CD4-positive, alpha-beta T cell (primary cell): ENCODE data around the gene NAT9. TPM values are rescaled to one million over a fixed set of nuclear protein-coding genes. Genes with fewer than 3 reads are reported as not detected.
A peak's percentile ranks its signal among the peaks of the same experiment; 100 is the strongest.

Source experiments
- ATAC-seq: fragments of 200-7000 bp; cut with Tn5 transposase; one replicate; pipeline ENCODE4 v1.10.0; 2022; ENCODE audit warnings: mild to moderate bottlenecking; ENCODE audit not compliant: poor library complexity
- CTCF ChIA-PET: fragments of 350-600 bp; sonication (Branson Sonifier 250); formaldehyde crosslinking; loops from one replicate; lab custom pipeline; 2021; ENCODE audit warnings: antibody characterized with exemption, inconsistent platforms; lab: Charles Lee
- POLR2A ChIA-PET: fragments of 350-600 bp; sonication (Branson Sonifier 250); formaldehyde crosslinking; loops from one replicate; lab custom pipeline; 2021; ENCODE audit warnings: antibody characterized with exemption, inconsistent platforms; lab: Charles Lee
- DNase-seq, 14 experiments: peaks; one replicate each; pipeline ENCODE4 v3.0.0-alpha.2; 2013 to 2020; ENCODE audit warnings: mixed read lengths in 2 of 14
- H3K27ac ChIP-seq, 2 donors: one replicate each; pipeline versions ENCODE4 v1.5.1 to v1.7.0; 2013; ENCODE audit warnings: low read length in 2 of 2, low read depth in 1 of 2, mild to moderate bottlenecking in 1 of 2
- H3K27me3 ChIP-seq, 2 experiments: 1 replicate in 1 of 2; 2 replicates in 1 of 2; pipeline versions ENCODE4 v1.6.1 to v1.7.0; 2013; ENCODE audit warnings: low read length in 2 of 2, control low read depth in 1 of 2, mild to moderate bottlenecking in 1 of 2, moderate library complexity in 1 of 2; ENCODE audit not compliant: insufficient read depth in 2 of 2, control insufficient read depth in 1 of 2
- H3K36me3 ChIP-seq: one replicate; pipeline ENCODE4 v1.6.1; 2013; ENCODE audit warnings: low read length, control low read depth; ENCODE audit not compliant: insufficient read depth
- H3K4me1 ChIP-seq: one replicate; pipeline ENCODE4 v1.6.1; 2013; ENCODE audit warnings: low read length, control low read depth; ENCODE audit not compliant: insufficient read depth
- H3K4me3 ChIP-seq: one replicate; pipeline ENCODE4 v1.5.1; 2013; ENCODE audit warnings: mild to moderate bottlenecking, low read length, moderate library complexity
- H3K9me3 ChIP-seq, 2 experiments: 1 replicate in 1 of 2; 2 replicates in 1 of 2; pipeline versions ENCODE4 v1.6.1 to v1.7.0; 2013; ENCODE audit warnings: low read length in 2 of 2, mild to moderate bottlenecking in 2 of 2, control low read depth in 1 of 2, moderate library complexity in 1 of 2; ENCODE audit not compliant: control insufficient read depth in 1 of 2, insufficient read depth in 1 of 2
- H3K27ac Mint-ChIP-seq: one replicate; pipeline ENCODE4 v1.8.0; 2020; ENCODE audit warnings: mixed read lengths
- H3K27me3 Mint-ChIP-seq: one replicate; pipeline ENCODE4 v1.8.0; 2021; ENCODE audit warnings: mixed read lengths
- H3K36me3 Mint-ChIP-seq: one replicate; pipeline ENCODE4 v1.8.0; 2021; ENCODE audit warnings: low read depth, mixed read lengths
- H3K4me1 Mint-ChIP-seq: one replicate; pipeline ENCODE4 v1.8.0; 2021; ENCODE audit warnings: low read depth, mixed read lengths
- H3K4me3 Mint-ChIP-seq: one replicate; pipeline ENCODE4 v1.8.0; 2020; ENCODE audit warnings: mild to moderate bottlenecking, mixed read lengths
- H3K9me3 Mint-ChIP-seq: one replicate; pipeline ENCODE4 v1.8.0; 2020; ENCODE audit warnings: mixed read lengths
- CTCF ChIP-seq: fragments of 200-600 bp; IDR thresholded peaks from one replicate; pipeline ENCODE4 v1.8.0; 2022; ENCODE audit warnings: antibody characterized with exemption, mild to moderate bottlenecking
- intact Hi-C, 2 experiments: fragments of 100-400 bp; cut with DNase I in 1 of 2; cut with micrococcal nuclease in 1 of 2; formaldehyde crosslinking; loops; one replicate each; pipeline versions ENCODE4 v1.15.1 to v1.9.0; 2023 to 2025; cut with DNase I, micrococcal nuclease
- total RNA-seq, 174 experiments: library from RNA in 2 of 174; stranded (reverse) in 2 of 174; gene quantifications; one replicate each; pipeline ENCODE4 v1.2.3 and lab custom pipeline; 2021 to 2026

NAT9 gene
- total RNA-seq, 2 experiments from 2014 or later, result 34.6 to 38.2 TPM

- ATAC-seq, result no peak
- no peaks in the 10 kb centered on the region for H3K9me3 Mint-ChIP-seq
- no peak overlapping the region for H3K27ac ChIP-seq
- H3K9me3 ChIP-seq, result no peaks in the 10 kb centered on the region
- H3K27me3 Mint-ChIP-seq, result no peaks in the 10 kb centered on the region
- intact Hi-C loops, result loop anchor here in 1 of 2 experiments (10.0 kb wide), 1 partner anchor 527 kb away; the partner anchor contains the start of gene RPL38
- no peak overlapping the region for H3K4me3 Mint-ChIP-seq
- POLR2A ChIA-PET, result no interaction called here
- H3K4me1 Mint-ChIP-seq, result peaks cover 15% of the 10 kb centered on the region
- H3K36me3 ChIP-seq, result no peaks in the 10 kb centered on the region
- H3K27ac Mint-ChIP-seq, result no peak overlapping the region
- peaks cover 59% of the 10 kb centered on the region for H3K4me1 ChIP-seq
- DNase-seq, result no peak
- TF ChIP-seq CTCF, result no peak
- H3K4me3 ChIP-seq, result no peak overlapping the region
- CTCF ChIA-PET, result interaction anchor here (0.5 kb wide), 1 partner anchor 73 kb away, joined by 3 read pairs; no protein-coding TSS in a partner anchor
- no peaks in the 10 kb centered on the region for H3K36me3 Mint-ChIP-seq
- H3K27me3 ChIP-seq, result no peaks in the 10 kb centered on the region
These were observed 43.9 kb downstream of the NAT9 start for GRCh38 chr17:74732042-74732867.

GRCh38 chr17:74731347-74731605 lies 44.9 kb downstream of the NAT9 start:
- POLR2A ChIA-PET, result no interaction called here
- Histone ChIP-seq H3K36me3 (no peaks in the 10 kb centered on the region), H3K27ac (no peak overlapping the region), H3K4me3 (no peak overlapping the region), H3K9me3 (no peaks in the 10 kb centered on the region), H3K27me3 (no peaks in the 10 kb centered on the region), H3K4me1 (peaks cover 50% of the 10 kb centered on the region)
- no peaks in the 10 kb centered on the region for H3K27me3 Mint-ChIP-seq
- no peak overlapping the region for H3K27ac Mint-ChIP-seq
- ATAC-seq, result no peak
- H3K36me3 Mint-ChIP-seq, result no peaks in the 10 kb centered on the region
- H3K4me3 Mint-ChIP-seq, result no peak overlapping the region
- peaks cover 12% of the 10 kb centered on the region for H3K4me1 Mint-ChIP-seq
- DNase-seq, result no peak
- no peaks in the 10 kb centered on the region for H3K9me3 Mint-ChIP-seq
- CTCF ChIA-PET, result no interaction called here
- intact Hi-C loops, result loop anchor here in 1 of 2 experiments (10.0 kb wide), 1 partner anchor 526 kb away; the partner anchor contains the start of gene RPL38
- no peak for TF ChIP-seq CTCF

DNA sequence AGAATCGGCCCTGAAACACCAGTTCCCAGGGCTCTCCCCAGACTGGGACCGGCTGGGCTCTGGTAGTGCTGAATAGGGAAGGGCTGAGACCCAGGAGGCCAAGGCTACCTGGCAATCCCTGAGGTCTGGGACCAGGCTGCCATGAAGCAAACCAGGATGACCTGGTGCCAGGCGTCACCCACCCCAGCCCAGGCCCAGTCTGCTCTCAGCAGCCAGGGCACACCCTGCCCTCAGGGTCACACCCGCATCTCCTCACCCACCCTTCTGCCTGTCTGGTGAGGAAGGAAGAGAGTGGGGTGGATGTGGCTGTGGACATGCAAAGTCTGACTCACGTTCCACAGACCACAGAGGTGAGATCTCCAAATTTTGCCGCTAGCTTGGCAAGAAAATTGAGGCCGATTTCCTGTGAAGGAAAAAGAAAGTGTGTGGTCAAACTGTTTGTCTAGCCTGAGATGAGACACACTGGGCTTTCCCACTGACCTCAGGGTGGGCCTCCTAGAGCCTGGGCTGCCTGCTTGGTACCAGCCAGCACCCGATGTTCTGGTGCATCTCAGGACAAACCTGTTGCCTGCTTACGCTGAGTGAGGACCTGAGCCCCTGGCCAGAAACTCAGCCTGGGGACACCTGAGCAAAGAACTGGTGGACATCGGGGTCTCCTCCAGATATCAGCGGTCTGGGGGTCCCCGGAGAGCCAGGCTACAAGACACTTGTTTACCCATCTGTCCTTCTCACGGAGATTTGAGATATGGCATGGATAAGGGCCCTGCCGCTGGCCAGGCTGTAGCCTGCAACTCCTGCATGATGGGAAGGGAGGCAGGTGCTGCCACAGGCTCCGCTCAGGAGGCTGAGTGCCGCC lies 45.4 kb downstream of the NAT9 start:
- Histone ChIP-seq H3K27ac (no peak overlapping the region), H3K27me3 (no peaks in the 10 kb centered on the region), H3K4me1 (peaks cover 45% of the 10 kb centered on the region), H3K4me3 (no peak overlapping the region), H3K9me3 (no peaks in the 10 kb centered on the region), H3K36me3 (no peaks in the 10 kb centered on the region)
- CTCF ChIA-PET, result no interaction called here
- H3K27ac Mint-ChIP-seq, result no peak overlapping the region
- POLR2A ChIA-PET, result no interaction called here
- H3K4me1 Mint-ChIP-seq, result peaks cover 9% of the 10 kb centered on the region
- H3K9me3 Mint-ChIP-seq, result no peaks in the 10 kb centered on the region
- no peaks in the 10 kb centered on the region for H3K27me3 Mint-ChIP-seq
- H3K4me3 Mint-ChIP-seq, result no peak overlapping the region
- ATAC-seq (peak; percentile 94), DNase-seq (peak in 8 of 14 experiments; percentile 36 to 86 (median 54))
- TF ChIP-seq CTCF, result no peak
- intact Hi-C loops, result loop anchor here in 1 of 2 experiments (10.0 kb wide), 1 partner anchor 526 kb away; the partner anchor contains the start of gene RPL38
- H3K36me3 Mint-ChIP-seq, result no peaks in the 10 kb centered on the region
